ENCODE results near the gene TMEM139. TPM values are rescaled to one million over a fixed set of nuclear protein-coding genes. Genes with fewer than 3 reads are reported as not detected.

The TMEM139 gene
- total RNA-seq, 2 donors from 2014 or later = 1.6 to 2.3 TPM

GRCh38 chr7:143299840-143300239, 15.1 kb downstream of the TMEM139 start:
- DNase-seq = peak; percentile 88
- no peak overlapping the region for H3K27ac Mint-ChIP-seq
- H3K9me3 ChIP-seq (ENCODE audit: control insufficient read depth, low read length) = no peaks in the 10 kb centered on the region
- no peaks in the 10 kb centered on the region for H3K4me1 ChIP-seq (ENCODE audit: control insufficient read depth, insufficient read depth, low read length)
- peaks cover 87% of the 10 kb centered on the region for H3K36me3 Mint-ChIP-seq (ENCODE audit: low read depth)
- TF ChIP-seq, protein P1, sequence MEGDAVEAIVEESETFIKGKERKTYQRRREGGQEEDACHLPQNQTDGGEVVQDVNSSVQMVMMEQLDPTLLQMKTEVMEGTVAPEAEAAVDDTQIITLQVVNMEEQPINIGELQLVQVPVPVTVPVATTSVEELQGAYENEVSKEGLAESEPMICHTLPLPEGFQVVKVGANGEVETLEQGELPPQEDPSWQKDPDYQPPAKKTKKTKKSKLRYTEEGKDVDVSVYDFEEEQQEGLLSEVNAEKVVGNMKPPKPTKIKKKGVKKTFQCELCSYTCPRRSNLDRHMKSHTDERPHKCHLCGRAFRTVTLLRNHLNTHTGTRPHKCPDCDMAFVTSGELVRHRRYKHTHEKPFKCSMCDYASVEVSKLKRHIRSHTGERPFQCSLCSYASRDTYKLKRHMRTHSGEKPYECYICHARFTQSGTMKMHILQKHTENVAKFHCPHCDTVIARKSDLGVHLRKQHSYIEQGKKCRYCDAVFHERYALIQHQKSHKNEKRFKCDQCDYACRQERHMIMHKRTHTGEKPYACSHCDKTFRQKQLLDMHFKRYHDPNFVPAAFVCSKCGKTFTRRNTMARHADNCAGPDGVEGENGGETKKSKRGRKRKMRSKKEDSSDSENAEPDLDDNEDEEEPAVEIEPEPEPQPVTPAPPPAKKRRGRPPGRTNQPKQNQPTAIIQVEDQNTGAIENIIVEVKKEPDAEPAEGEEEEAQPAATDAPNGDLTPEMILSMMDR (conservative IDR thresholded peaks at IDR 0.05) = peak; percentile 84
- H3K4me3 ChIP-seq (ENCODE audit: low read length) = no peak overlapping the region
- no peaks in the 10 kb centered on the region for H3K9me3 Mint-ChIP-seq
- no peaks in the 10 kb centered on the region for H3K27me3 Mint-ChIP-seq (ENCODE audit: insufficient read depth)
- H3K9ac ChIP-seq (ENCODE audit: extremely low read depth, low read length, poor library complexity, severe bottlenecking) = no peak overlapping the region
- no peak overlapping the region for H3K27ac ChIP-seq (ENCODE audit: low read depth, low read length)
- peaks cover 95% of the 10 kb centered on the region for H3K36me3 ChIP-seq (ENCODE audit: control insufficient read depth, insufficient read depth, low read length)
- WGBS, 2 experiments (ENCODE audit: insufficient coverage in 1 of 2, insufficient read length in 1 of 2) = 85 to 89% methylated on average over 8 of the region's 8 CpGs
- H3K4me1 Mint-ChIP-seq = no peaks in the 10 kb centered on the region
- H3K4me3 Mint-ChIP-seq = no peak overlapping the region
- no peaks in the 10 kb centered on the region for H3K27me3 ChIP-seq (ENCODE audit: control insufficient read depth, insufficient read depth, low read length, poor library complexity, severe bottlenecking)

DNA sequence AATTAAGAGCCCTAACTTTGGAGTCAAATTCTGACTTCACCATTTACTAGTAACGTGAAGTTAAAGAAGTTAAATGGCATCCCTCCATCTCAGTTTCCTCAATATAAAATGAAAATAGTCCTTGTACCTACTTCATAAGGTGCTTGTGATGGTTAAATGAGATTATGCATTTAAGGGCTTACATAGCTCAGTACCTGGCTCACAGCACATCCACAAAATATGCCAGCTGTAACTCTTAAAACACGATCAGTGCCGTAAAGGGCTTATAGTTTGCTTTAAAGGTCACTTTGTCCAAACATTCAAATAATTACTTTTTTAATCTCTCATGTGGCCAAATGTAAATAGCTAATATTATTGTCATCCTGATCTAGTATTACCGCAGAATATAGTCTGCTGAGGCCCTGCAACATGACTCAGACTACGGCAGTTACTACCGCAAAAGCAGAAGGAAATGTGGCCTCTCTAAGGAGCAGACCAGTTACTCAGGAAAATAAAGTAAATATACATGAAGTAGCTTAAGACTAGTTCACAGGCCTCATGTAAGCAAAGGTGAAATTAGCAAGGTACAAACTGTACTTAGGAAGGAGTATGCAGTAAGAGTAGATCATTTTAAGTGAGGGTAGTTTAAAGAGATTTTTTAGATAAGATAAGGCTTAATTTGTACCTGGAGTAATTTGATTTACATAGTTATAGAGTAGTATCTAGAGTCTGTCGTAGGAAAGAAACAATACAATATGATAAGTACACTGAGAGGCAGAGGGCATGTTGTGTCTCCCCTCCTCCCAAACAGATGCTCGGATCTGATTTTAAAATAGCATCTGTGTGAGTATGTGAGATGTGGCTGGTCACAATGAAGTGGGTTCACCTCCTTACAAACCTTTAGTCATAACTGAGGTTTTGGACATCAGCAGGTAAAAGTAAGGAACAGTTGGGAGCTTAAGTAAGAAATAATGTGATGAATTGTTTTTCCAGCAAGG, 16.5 kb downstream of the TMEM139 start:
- Mint-ChIP-seq H3K9me3 (no peaks in the 10 kb centered on the region), H3K4me1 (no peaks in the 10 kb centered on the region), H3K36me3 (ENCODE audit: low read depth) (peaks cover 89% of the 10 kb centered on the region), H3K27me3 (ENCODE audit: insufficient read depth) (no peaks in the 10 kb centered on the region), H3K27ac (no peak overlapping the region), H3K4me3 (no peak overlapping the region)
- no peaks in the 10 kb centered on the region for H3K4me1 ChIP-seq (ENCODE audit: control insufficient read depth, insufficient read depth, low read length)
- H3K9me3 ChIP-seq (ENCODE audit: control insufficient read depth, low read length) = no peaks in the 10 kb centered on the region
- no peaks in the 10 kb centered on the region for H3K27me3 ChIP-seq (ENCODE audit: control insufficient read depth, insufficient read depth, low read length, poor library complexity, severe bottlenecking)
- peaks cover 95% of the 10 kb centered on the region for H3K36me3 ChIP-seq (ENCODE audit: control insufficient read depth, insufficient read depth, low read length)
- 96 to 97% methylated on average over 7 to 8 of the region's 8 CpGs for whole genome bisulfite sequencing, 2 experiments (ENCODE audit: insufficient coverage in 1 of 2, insufficient read length in 1 of 2)
- no peak overlapping the region for H3K27ac ChIP-seq (ENCODE audit: low read depth, low read length)
- DNase-seq = no peak
- H3K4me3 ChIP-seq (ENCODE audit: low read length) = no peak overlapping the region
- TF ChIP-seq, protein P1 (conservative IDR thresholded peaks at IDR 0.05) = no peak
- no peak overlapping the region for H3K9ac ChIP-seq (ENCODE audit: extremely low read depth, low read length, poor library complexity, severe bottlenecking)

GRCh38 chr7:143303733-143304132, 19.0 kb downstream of the TMEM139 start:
- Histone ChIP-seq H3K9ac (ENCODE audit: extremely low read depth, low read length, poor library complexity, severe bottlenecking) (no peak overlapping the region), H3K27ac (ENCODE audit: low read depth, low read length) (no peak overlapping the region), H3K4me1 (ENCODE audit: control insufficient read depth, insufficient read depth, low read length) (no peaks in the 10 kb centered on the region), H3K4me3 (ENCODE audit: low read length) (no peak overlapping the region), H3K36me3 (ENCODE audit: control insufficient read depth, insufficient read depth, low read length) (peaks cover 96% of the 10 kb centered on the region), H3K9me3 (ENCODE audit: control insufficient read depth, low read length) (no peaks in the 10 kb centered on the region), H3K27me3 (ENCODE audit: control insufficient read depth, insufficient read depth, low read length, poor library complexity, severe bottlenecking) (no peaks in the 10 kb centered on the region)
- no peaks in the 10 kb centered on the region for H3K4me1 Mint-ChIP-seq
- TF ChIP-seq, protein P1 (conservative IDR thresholded peaks at IDR 0.05) = no peak
- DNase-seq = no peak
- no peak overlapping the region for H3K4me3 Mint-ChIP-seq
- H3K27me3 Mint-ChIP-seq (ENCODE audit: insufficient read depth) = no peaks in the 10 kb centered on the region
- H3K27ac Mint-ChIP-seq = no peak overlapping the region
- H3K36me3 Mint-ChIP-seq (ENCODE audit: low read depth) = peaks cover 92% of the 10 kb centered on the region
- H3K9me3 Mint-ChIP-seq = no peaks in the 10 kb centered on the region
- 96 to 97% methylated on average over 6 to 10 of the region's 10 CpGs for WGBS, 2 experiments (ENCODE audit: insufficient coverage in 1 of 2, insufficient read length in 1 of 2)

All from endodermal cell (in vitro differentiated cells).